ENCODE measurements around the gene USP19. TPM values are rescaled to one million over a fixed set of nuclear protein-coding genes. Genes with fewer than 3 reads are reported as not detected.

The USP19 gene
- total and polyA plus RNA-seq, 10 of the 15 experiments (the other 5 are each of a cell fraction or from before 2014, with no cell fraction given): 0.24 to 64.2 (median 33.2) TPM

DNA sequence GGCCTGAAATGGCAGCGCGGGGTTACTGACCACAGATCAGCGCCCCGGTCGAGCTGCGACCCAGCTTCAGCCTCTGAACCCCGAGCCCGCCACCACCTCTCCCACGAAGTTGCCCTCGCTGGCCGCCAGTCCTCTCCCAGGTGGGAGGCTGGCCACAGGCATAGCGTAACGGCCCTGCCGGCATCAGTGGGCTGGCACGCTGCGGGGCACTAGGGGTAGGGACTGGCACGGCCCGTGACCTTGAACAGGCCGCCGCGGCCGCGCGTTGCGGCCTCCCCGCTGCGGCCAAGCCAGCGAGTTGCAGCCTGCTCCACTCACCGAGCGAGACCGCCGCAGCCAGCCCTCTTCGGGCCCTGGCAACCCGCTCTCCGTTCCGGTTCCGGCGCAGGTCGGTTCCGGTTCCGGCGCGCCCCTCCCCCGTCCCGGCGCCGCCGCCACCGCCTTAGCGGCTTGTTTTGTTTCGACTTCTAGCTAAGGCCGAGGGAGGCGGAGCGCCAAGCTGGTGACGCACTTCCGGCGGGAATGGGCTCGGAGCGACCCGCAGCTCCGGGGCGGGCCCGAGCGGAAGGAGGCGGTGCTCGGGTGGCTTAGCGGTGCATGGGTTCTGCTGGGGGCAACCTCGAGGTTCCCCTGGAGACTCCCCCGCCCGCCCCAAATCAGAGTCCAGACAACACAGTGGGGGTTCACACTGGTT, at the start of gene USP19 (continued):
- TF ChIP-seq CHD2 (IDR thresholded peaks at IDR 0.05; ENCODE audit: borderline replicate concordance, low read depth, low read length) (peak; percentile 87), EGR1 (IDR thresholded peaks at IDR 0.05; ENCODE audit: borderline replicate concordance in 1 of 2, low read depth in 2 of 2, low read length in 2 of 2) (no peak; a peak in 1 of 3 replicates), GABPA (IDR thresholded peaks at IDR 0.05; ENCODE audit: low read depth) (peak; percentile 93), SIX5 (IDR thresholded peaks at IDR 0.05; ENCODE audit: low read depth, low read length, severe bottlenecking) (peak; percentile 38), RFX5 (IDR thresholded peaks at IDR 0.05; ENCODE audit: low read depth, low read length) (peak; percentile 41; the same call in 1 of the 2 replicates), CBFB (IDR thresholded peaks at IDR 0.05; ENCODE audit: low read depth) (no peak), CTCF (IDR thresholded peaks at IDR 0.05 in 2 of 3, conservative IDR thresholded peaks at IDR 0.05 in 1 of 3; ENCODE audit: control insufficient read depth in 2 of 3, extremely low read depth in 1 of 3, insufficient read depth in 1 of 3, low read depth in 3 of 3, low read length in 3 of 3) (no peak), HCFC1 (IDR thresholded peaks at IDR 0.05; ENCODE audit: low read length) (peak; percentile 75), PML (IDR thresholded peaks at IDR 0.05; ENCODE audit: low read length) (0 out of 2 replicates have a peak, but pooled peaks have one; percentile 62), WRNIP1 (IDR thresholded peaks at IDR 0.05; ENCODE audit: borderline replicate concordance, low read depth, low read length) (no peak), POLR2AphosphoS2 (IDR thresholded peaks at IDR 0.05; ENCODE audit: low read depth, low read length) (peak; percentile 69), MXI1 (IDR thresholded peaks at IDR 0.05; ENCODE audit: low read depth, low read length) (peak; percentile 70), DPF2 (IDR thresholded peaks at IDR 0.05) (peak; percentile 87), POLR2AphosphoS5 (IDR thresholded peaks at IDR 0.05; ENCODE audit: low read length) (peak; percentile 92), BCLAF1 (IDR thresholded peaks at IDR 0.05) (no peak), SIN3A (IDR thresholded peaks at IDR 0.05; ENCODE audit: low read depth, low read length) (peak; percentile 67; the same call in 1 of the 2 replicates), PAX5 (IDR thresholded peaks at IDR 0.05; ENCODE audit: borderline replicate concordance, low read depth, low read length) (peak; percentile 40; the same call in 1 of the 2 replicates)
- TF ChIP-seq, protein P1, sequence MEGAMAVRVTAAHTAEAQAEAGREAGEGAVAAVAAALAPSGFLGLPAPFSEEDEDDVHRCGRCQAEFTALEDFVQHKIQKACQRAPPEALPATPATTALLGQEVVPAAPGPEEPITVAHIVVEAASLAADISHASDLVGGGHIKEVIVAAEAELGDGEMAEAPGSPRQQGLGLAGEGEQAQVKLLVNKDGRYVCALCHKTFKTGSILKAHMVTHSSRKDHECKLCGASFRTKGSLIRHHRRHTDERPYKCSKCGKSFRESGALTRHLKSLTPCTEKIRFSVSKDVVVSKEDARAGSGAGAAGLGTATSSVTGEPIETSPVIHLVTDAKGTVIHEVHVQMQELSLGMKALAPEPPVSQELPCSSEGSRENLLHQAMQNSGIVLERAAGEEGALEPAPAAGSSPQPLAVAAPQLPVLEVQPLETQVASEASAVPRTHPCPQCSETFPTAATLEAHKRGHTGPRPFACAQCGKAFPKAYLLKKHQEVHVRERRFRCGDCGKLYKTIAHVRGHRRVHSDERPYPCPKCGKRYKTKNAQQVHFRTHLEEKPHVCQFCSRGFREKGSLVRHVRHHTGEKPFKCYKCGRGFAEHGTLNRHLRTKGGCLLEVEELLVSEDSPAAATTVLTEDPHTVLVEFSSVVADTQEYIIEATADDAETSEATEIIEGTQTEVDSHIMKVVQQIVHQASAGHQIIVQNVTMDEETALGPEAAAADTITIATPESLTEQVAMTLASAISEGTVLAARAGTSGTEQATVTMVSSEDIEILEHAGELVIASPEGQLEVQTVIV (IDR thresholded peaks at IDR 0.05; ENCODE audit: borderline replicate concordance, partially characterized antibody): peak; percentile 21
- TF ChIP-seq, protein P2, sequence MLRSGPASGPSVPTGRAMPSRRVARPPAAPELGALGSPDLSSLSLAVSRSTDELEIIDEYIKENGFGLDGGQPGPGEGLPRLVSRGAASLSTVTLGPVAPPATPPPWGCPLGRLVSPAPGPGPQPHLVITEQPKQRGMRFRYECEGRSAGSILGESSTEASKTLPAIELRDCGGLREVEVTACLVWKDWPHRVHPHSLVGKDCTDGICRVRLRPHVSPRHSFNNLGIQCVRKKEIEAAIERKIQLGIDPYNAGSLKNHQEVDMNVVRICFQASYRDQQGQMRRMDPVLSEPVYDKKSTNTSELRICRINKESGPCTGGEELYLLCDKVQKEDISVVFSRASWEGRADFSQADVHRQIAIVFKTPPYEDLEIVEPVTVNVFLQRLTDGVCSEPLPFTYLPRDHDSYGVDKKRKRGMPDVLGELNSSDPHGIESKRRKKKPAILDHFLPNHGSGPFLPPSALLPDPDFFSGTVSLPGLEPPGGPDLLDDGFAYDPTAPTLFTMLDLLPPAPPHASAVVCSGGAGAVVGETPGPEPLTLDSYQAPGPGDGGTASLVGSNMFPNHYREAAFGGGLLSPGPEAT (IDR thresholded peaks at IDR 0.05; ENCODE audit: low read depth): peak; percentile 55; the same call in 1 of the 2 replicates
- TF ChIP-seq, protein P3, sequence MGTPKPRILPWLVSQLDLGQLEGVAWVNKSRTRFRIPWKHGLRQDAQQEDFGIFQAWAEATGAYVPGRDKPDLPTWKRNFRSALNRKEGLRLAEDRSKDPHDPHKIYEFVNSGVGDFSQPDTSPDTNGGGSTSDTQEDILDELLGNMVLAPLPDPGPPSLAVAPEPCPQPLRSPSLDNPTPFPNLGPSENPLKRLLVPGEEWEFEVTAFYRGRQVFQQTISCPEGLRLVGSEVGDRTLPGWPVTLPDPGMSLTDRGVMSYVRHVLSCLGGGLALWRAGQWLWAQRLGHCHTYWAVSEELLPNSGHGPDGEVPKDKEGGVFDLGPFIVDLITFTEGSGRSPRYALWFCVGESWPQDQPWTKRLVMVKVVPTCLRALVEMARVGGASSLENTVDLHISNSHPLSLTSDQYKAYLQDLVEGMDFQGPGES (IDR thresholded peaks at IDR 0.05): no peak
